ENCODE measurements around the gene TNNT1.
"Not testable (repeated sequence)": the region's sequence is repeated elsewhere in the genome, so short reads cannot be mapped to it uniquely, and the experiment has no call there.

TNNT1 gene

DNA sequence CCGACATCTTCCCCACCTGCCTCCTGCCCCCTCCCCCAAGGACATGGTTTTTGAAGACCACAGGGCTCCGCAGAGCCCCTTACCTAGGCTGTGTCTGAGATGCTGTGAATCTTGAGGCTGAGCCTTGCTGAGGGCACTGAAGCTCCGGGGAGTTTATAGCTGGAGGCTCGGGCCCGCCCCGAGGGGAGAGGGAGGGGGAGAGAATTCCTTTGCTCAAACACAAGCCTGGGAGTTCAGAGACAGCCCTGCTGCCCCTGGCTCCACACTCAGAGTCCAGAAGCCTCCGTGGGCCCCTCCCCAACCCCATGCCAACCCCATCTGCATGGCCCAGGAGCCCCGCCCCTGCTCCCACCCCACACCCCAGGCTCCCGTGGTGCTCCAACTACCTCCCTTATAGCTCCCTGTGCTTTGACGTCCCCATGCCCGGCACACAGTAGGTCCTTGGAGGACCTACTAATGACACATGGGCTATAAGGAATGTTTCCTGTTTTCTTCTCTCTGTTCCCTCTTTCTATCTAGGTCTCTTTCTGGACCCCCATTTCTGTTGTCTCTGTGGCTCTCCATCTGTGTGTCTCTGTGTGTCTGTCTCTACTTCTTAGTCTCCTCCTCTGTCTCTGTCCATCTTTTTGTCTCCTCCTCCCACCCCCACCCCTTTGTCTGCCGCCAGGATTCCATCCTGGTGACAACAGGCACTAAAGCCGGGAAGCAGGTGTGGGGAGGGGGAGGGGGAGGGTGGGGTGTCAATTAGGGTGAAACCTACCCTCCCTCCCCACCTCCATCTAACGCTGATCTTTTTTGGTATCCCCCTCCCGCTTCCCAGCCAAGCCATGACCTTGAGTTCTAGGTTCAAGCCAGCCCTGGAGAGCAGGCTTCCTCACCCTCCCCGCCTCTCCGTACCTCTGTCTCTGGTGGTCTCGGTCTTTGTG is at the start of gene TNNT1:
Gene TNNT1 (minus strand): TSS at position 129 of the 926 bp plus-strand sequence. CDS start 2,049 bp downstream, outside the sequence.
- DNase-seq, result no peak

DNA sequence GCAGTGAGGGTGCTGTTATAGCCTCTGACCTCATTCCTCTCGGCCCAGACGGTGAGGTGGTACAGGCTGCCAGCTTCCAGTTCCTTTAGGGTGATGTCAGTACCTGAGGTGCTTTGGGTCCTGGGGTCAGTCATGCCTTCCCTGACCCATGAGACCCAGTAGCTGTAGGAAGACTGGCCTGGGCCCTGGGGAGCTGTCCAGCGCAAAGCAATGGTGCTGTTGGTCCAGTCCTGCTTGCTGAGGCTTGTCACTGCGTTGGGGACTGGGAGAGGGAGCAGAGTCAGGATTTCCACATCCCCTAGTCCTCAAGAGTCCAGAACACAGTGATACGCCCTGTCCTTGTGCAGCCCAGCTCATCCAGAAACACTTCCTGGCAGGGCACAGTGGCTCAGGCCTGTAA is 49.6 kb upstream of the TNNT1 start:
- DNase-seq, result no peak

- DNase-seq, result no peak
Measured at GRCh38 chr19:55197528-55197927, 48.5 kb upstream of the TNNT1 start.

DNA sequence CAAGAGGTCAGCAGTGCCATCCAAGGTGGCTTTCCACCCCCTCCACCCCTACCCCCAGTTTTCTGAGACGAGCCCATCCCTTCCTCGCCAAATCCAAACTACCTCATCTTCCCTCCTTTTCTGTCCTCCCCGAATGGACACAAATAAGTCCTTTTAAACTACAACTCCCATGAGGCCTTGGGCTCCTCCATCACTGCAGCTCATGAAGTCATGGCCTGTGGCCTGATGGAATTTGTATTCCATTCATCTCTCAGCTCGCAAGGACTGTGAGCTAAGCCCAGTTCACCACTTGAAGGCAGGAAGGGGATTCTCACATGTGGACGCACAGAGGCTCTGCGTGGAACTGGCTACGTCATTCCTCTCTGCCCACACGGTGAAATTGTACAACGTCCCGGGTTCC is 47.8 kb upstream of the TNNT1 start:
- no peak for DNase-seq

- DNase-seq, result no peak
Measured at GRCh38 chr19:55193481-55193880, 44.5 kb upstream of the TNNT1 start.

- no peak for DNase-seq
Measured at GRCh38 chr19:55189403-55189835, 40.4 kb upstream of the TNNT1 start.

GRCh38 chr19:55188625-55189024 is 39.6 kb upstream of the TNNT1 start:
- DNase-seq, result no peak

- DNase-seq, result no peak
Measured at GRCh38 chr19:55186080-55186479, 37.1 kb upstream of the TNNT1 start.

- no peak for DNase-seq
Measured at GRCh38 chr19:55181740-55182139, 32.7 kb upstream of the TNNT1 start.

DNA sequence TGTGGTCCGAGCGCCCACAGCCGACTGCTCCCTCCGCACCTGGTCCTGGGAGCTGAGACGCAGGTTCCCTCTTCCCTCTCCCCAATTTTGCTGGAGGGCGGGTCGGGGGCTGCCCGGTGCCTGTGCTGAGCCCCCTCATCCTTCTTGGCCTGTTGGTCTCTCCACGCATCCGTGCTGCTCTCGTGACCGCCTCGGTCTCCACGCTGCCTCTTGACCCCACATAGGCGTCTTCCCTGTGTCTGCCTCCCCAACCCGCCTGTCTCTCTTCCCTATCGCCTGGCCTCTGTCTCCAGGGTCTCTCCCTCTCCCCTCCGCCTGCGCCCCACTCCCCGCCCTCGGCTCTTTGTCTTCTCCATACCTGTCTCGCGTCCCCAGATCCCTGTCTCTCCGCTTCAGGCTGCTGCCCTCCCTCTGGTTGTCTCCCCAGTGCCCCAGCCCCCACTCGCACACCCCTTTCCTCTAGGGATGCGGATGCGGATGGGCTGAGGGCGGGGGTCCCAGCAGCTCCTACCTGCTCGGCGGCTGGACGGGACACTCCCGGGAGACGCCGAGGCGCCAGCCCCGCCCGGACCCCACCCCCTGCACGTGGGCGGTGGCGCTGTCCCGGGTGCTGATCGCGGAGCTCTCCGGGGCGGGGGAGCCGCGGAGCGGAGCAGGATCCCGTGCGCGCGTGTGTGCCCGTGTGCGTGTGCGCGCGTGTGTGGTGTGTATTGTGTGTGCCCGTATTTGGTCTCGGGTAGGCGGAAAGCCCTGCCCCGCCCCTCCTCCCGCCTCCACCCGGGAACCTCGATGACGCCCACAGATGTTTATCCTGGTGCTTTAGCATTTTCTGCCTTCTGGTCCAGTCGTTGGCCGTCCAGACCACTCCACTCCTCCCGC is 30.8 kb upstream of the TNNT1 start, which contains the start of gene SYT5:
Gene SYT5 (minus strand): TSS at position 684 of the 879 bp plus-strand sequence. CDS start 1,248 bp downstream, outside the sequence.
- DNase-seq, result peak; percentile 51 to 65

GRCh38 chr19:55178781-55179599 is 30.0 kb upstream of the TNNT1 start:
- peak; percentile 94 to 96 for DNase-seq

- DNase-seq, result no peak
Measured at GRCh38 chr19:55176076-55176475, 27.1 kb upstream of the TNNT1 start.

DNA sequence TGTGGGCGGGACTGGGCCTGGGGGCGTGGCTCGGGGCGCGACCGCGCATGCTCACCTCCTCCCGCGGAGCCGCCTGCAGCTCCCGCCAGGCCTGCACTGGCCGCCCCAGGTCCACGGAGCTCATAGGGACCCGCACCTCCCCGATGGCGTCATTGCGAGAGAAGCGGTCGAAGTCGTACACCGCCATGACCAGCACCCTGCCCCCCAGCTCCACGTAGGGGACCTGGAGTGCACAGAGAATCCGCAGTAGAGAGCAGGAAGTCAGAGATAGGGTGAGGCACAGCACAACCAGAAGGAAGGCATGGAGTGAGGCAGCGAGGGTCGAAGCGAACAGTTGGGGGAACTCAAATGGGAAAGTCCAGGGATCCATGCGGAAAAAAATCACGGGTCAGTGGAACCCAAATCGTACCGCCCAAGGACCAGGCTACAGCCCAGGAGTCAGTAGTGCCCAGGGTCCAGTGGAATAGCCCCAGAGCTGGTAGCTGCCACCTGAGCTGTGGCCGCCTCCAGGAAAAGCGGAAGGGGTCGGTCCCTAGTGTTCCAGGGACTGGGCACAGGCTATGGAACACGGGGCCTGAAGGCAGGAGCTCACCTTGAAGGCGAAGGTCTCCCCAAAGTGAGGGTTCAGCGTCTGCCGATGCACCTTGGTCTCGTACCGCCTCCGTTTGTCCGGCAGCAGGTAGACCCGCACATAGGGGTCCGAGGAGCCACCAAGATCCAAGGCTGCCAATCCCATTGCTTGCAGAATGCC is 26.3 kb upstream of the TNNT1 start:
- DNase-seq, result no peak

DNA sequence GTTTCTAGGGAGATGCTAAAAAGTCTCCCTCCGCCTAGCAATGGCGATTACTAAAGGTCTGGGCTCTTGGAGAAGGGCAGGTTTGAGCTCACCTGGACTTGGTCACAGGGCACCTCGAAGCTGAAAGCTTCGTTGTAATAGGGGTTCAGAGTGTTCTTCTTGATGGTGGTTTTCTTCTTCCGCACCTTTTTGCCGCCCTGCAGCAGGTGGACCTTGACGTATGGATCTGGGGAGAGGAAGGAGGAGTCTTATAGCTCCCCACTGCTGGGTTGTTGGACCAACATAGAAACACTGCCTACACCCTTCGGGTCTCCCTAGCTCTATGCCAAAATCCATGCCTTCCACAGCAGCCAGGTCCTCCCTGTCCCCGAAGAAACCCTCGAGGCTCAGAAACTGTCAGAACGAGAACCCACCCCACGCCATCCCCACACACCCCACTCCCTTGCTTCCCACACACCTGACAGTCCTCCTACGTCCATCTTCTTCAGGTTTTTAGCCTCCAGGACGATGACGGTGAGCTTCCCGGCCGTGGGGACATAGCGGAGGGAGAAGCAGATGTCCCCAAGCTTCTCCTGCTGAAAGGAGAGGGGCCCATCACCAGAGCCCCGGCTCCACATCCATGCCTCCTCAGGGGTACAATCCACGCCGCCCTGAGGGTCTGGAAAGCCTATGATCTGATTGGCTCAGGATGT is 25.6 kb upstream of the TNNT1 start:
- no peak for DNase-seq

- DNase-seq, result peak; percentile 36 to 45
Measured at GRCh38 chr19:55173714-55174409, 24.9 kb upstream of the TNNT1 start.

DNA sequence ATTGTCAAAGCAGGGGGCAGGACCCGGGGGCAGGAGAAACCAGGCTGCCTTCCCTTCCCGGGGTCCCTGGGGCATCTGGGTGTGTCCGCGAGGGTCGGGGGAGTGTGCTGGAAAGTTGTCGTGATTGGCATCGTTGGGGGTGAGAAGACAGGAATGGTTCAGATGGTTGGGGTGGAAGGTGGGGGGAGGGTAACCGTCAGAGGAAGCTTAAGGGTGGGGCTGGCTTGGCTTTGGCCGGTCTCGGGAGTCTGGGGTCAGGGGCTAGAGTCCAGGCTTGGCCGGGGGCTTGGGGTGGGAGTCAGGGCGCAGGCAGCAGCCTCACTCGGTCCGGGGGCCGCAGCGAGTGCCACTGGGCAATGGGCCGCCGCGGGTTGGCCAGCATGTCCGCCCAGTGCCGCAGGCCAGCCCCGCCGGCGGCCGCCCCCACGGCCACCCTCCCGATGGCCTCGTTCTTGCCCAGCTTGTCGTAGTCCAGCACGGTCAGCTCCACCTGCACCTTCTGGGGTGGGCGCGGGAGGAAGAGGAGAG is 24.2 kb upstream of the TNNT1 start:
- DNase-seq, result no peak

DNA sequence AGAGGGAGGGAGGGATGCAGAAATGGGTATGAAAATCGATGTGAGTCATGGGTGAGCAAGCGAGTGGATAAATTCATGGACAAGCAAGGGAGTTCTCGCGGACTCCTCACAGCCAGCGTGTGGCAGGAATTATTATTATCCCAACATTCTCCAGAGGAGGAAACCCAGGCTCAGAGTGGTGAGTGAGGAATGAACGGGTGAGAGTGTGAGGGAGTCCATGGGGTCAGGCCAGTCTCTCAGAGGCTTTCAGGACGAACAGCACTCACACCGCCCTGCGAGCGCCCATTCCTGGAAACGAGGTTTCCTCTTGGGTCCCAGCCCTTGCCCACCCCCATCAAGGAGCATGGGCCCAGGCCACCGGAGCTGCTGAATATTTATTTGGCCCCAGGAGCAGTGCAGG is 23.7 kb upstream of the TNNT1 start:
- no peak for DNase-seq

- not testable (repeated sequence) for DNase-seq
Measured at GRCh38 chr19:55172318-55172717, 23.3 kb upstream of the TNNT1 start.

DNA sequence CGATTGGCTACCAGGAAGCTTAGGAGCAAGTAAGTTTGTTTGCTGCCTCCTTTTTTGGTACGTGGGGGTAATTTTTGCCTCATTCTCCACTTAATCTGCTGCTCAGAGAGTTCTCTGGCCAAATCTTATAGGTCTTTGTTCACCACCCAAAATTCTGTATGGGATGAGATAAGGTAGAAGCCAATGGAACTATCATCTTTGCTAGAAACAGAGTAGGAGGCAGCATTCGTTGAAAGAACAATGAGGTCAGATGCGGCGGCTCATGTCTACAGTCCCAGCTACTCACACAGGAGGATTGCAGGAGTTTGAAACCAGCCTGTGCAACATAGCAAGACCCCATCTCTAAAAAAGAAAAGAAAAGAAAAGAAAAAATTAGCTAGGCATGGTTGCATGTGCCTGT is 22.4 kb upstream of the TNNT1 start:
- no peak for DNase-seq

- DNase-seq, result no peak
Measured at GRCh38 chr19:55169136-55169535, 20.1 kb upstream of the TNNT1 start.

Measured in CD4-positive, alpha-beta T cell treated with Interleukin-1 beta for 1 hour (primary cell).